Calu3 (cell line): ENCODE measurements around the gene ZRSR2. TPM values are rescaled to one million over a fixed set of nuclear protein-coding genes. Genes with fewer than 3 reads are reported as not detected.
"Not testable (repeated sequence)": the region's sequence is repeated elsewhere in the genome, so short reads cannot be mapped to it uniquely, and the experiment has no call there.

Source experiments
- BruUV-seq: library from RNA; stranded (reverse); fragments of 400-500 nt; replicated peaks from 2 replicates; lab custom pipeline; 2021; lab: Mats Ljungman, UMichigan
- CTCF ChIA-PET: fragments of 300-600 bp; sonication (Branson Sonifier 250); formaldehyde crosslinking; loops from one replicate; lab custom pipeline; 2022; ENCODE audit warnings: antibody characterized with exemption; lab: Charles Lee
- DNase-seq: peaks from one replicate; pipeline ENCODE4 v3.0.0; 2022
- H3K27ac Mint-ChIP-seq: one replicate; pipeline ENCODE4 v1.8.0; 2022; ENCODE audit warnings: mixed read lengths; ENCODE audit not compliant: unreplicated experiment
- H3K27me3 Mint-ChIP-seq: one replicate; pipeline ENCODE4 v1.8.0; 2022; ENCODE audit warnings: mixed read lengths; ENCODE audit not compliant: unreplicated experiment
- H3K36me3 Mint-ChIP-seq: one replicate; pipeline ENCODE4 v1.8.0; 2022; ENCODE audit warnings: mild to moderate bottlenecking, moderate library complexity, mixed read lengths; ENCODE audit not compliant: insufficient read depth, unreplicated experiment
- H3K4me1 Mint-ChIP-seq: one replicate; pipeline ENCODE4 v1.8.0; 2022; ENCODE audit warnings: mild to moderate bottlenecking, low read depth, mixed read lengths; ENCODE audit not compliant: unreplicated experiment
- H3K4me3 Mint-ChIP-seq: one replicate; pipeline ENCODE4 v1.8.0; 2022; ENCODE audit warnings: mild to moderate bottlenecking, low read depth, moderate library complexity, mixed read lengths; ENCODE audit not compliant: unreplicated experiment
- H3K9me3 Mint-ChIP-seq: one replicate; pipeline ENCODE4 v1.8.0; 2022; ENCODE audit warnings: low read depth, mixed read lengths; ENCODE audit not compliant: unreplicated experiment
- CTCF ChIP-seq: fragments of 200-600 bp; IDR thresholded peaks from one replicate; pipeline ENCODE4 v1.8.0; 2022; ENCODE audit warnings: antibody characterized with exemption; ENCODE audit not compliant: unreplicated experiment
- intact Hi-C: fragments of 100-400 bp; cut with micrococcal nuclease; formaldehyde crosslinking; loops from one replicate; pipeline ENCODE4 v1.10.0; 2022; ENCODE audit not compliant: unreplicated experiment
- total RNA-seq: library from RNA; stranded (reverse); gene quantifications from 2 replicates; pipeline ENCODE4 v1.2.3, GENCODE V29; 2022

The ZRSR2 gene
- total RNA-seq, 1 experiment from 2014 or later = 16.4 TPM

- no peak overlapping the region for H3K27ac Mint-ChIP-seq
- no peak for DNase-seq
- no peaks in the 10 kb centered on the region for H3K9me3 Mint-ChIP-seq
- peaks cover 17% of the 10 kb centered on the region for H3K36me3 Mint-ChIP-seq
- no peak for TF ChIP-seq CTCF
- CTCF ChIA-PET = no interaction called here
- intact Hi-C loops = no loop called here
- no peaks in the 10 kb centered on the region for H3K4me1 Mint-ChIP-seq
- no peaks in the 10 kb centered on the region for H3K27me3 Mint-ChIP-seq
- H3K4me3 Mint-ChIP-seq = no peak overlapping the region
- no TSS peak for BruUV-seq
Measured at GRCh38 chrX:15825936-15826335, 35.7 kb downstream of the ZRSR2 start.

- intact Hi-C loops = no loop called here
- H3K36me3 Mint-ChIP-seq = peaks cover 10% of the 10 kb centered on the region
- H3K4me3 Mint-ChIP-seq = no peak overlapping the region
- CTCF ChIA-PET = no interaction called here
- no TSS peak for BruUV-seq
- no peak for TF ChIP-seq CTCF
- H3K4me1 Mint-ChIP-seq = no peaks in the 10 kb centered on the region
- H3K27ac Mint-ChIP-seq = no peak overlapping the region
- no peak for DNase-seq
- no peaks in the 10 kb centered on the region for H3K9me3 Mint-ChIP-seq
- H3K27me3 Mint-ChIP-seq = no peaks in the 10 kb centered on the region
Measured at GRCh38 chrX:15829217-15829616, 38.9 kb downstream of the ZRSR2 start.

GRCh38 chrX:15831347-15831746 lies 41.1 kb downstream of the ZRSR2 start:
- BruUV-seq, H3K9me3 Mint-ChIP-seq, CTCF ChIA-PET, intact Hi-C loops, H3K27ac Mint-ChIP-seq, H3K27me3 Mint-ChIP-seq, H3K4me3 Mint-ChIP-seq, DNase-seq: not testable (repeated sequence)
- Mint-ChIP-seq H3K36me3 (peaks cover 14% of the 10 kb centered on the region), H3K4me1 (peaks cover 13% of the 10 kb centered on the region)

- DNase-seq = no peak
- peaks cover 14% of the 10 kb centered on the region for H3K36me3 Mint-ChIP-seq
- no peak overlapping the region for H3K4me3 Mint-ChIP-seq
- H3K27me3 Mint-ChIP-seq = no peaks in the 10 kb centered on the region
- intact Hi-C loops = no loop called here
- CTCF ChIA-PET = no interaction called here
- peaks cover 13% of the 10 kb centered on the region for H3K4me1 Mint-ChIP-seq
- TF ChIP-seq CTCF = no peak
- BruUV-seq = no TSS peak
- no peak overlapping the region for H3K27ac Mint-ChIP-seq
- no peaks in the 10 kb centered on the region for H3K9me3 Mint-ChIP-seq
Measured at GRCh38 chrX:15834053-15834452, 43.8 kb downstream of the ZRSR2 start.

GRCh38 chrX:15834827-15835595 lies 44.7 kb downstream of the ZRSR2 start:
- intact Hi-C loops = no loop called here
- peak overlapping the region; percentile 73 for H3K27ac Mint-ChIP-seq

More at GRCh38 chrX:15834827-15835595, 44.7 kb downstream of the ZRSR2 start:
- no TSS peak for BruUV-seq
- no peak for DNase-seq
- CTCF ChIA-PET = no interaction called here
- Mint-ChIP-seq H3K36me3 (peaks cover 6% of the 10 kb centered on the region), H3K4me1 (peaks cover 13% of the 10 kb centered on the region), H3K4me3 (peak overlapping the region; percentile 41), H3K27me3 (no peaks in the 10 kb centered on the region), H3K9me3 (no peaks in the 10 kb centered on the region)
- no peak for TF ChIP-seq CTCF
